HG03354 (cell line): ENCODE measurements around the gene ADCY2.

ENCODE experiments used
- ATAC-seq: cut with Tn5 transposase; IDR thresholded peaks from one replicate; pipeline ENCODE4 v1.9.1; 2021; ENCODE audit warnings: mild to moderate bottlenecking; ENCODE audit not compliant: unreplicated experiment, poor library complexity, severe bottlenecking

ADCY2 gene

DNA sequence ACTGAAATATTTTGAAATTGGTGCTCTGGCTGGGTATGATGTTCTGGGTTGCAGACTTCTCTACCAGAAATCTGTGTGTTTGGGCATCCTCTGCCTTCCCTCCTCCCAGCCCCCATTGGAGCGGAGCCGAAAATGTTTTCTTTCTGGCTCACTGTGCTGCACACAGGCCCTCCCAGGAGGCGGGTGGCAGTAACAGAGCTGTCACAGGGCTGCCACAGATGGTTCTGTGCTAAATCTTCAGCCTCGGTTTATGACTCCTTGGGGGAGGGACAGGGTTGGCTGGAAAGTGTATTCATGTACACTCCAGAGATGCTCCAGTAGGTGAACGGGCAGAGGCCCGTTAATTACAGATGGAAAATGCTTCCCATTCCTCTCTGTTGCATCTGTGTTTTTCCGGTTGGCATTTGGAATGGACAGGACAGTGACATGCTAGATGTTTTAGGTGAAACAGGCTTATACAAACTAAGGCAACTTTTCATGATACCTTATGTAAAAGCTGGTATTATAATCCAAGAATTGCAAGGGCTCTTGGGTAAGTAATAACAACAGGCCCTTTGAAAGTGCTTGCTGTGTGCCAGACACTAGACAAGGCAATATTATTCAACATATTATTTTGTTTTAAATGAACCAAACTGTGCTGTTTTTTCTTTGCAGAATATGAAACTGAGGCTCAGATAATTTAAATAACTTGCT is 180.2 kb downstream of the ADCY2 start:
- ATAC-seq = no peak

DNA sequence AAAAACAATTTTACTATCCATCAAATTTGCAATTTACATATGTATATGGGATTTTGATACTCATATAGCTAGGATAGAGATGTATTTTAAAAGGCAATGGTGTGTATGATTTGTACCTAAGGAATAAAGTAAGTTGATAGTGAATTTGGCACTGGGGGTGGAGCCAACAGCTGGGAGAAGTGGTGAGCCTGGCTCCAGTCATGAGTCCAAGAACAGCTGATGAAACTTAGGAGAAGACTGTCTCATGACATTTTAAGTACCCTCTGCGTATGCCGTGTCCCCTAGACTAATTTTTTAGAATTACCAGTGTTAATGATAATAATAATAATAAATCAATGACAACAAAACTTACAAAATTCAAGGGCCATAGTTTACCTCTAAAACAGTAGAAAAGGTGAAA is 181.4 kb downstream of the ADCY2 start:
- no peak for ATAC-seq

DNA sequence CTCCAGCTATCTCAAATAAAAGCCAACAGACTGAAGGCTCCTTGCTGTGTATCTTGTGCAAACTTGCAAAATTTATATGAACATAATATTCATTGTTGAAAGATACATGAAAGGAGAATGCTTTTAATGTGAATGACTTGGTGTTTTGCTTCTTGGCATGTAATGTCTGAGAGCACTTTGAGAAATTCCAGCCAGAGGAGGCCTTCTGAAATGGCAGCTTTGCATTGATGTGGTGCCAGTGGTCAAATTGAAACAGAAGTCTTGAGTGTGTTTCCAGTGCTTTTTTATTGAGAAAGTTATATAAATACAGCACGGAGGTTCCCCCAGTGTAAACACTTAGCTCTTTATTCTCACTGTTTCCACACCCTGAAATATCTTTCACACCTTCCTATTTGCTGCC is 182.1 kb downstream of the ADCY2 start:
- no peak for ATAC-seq

DNA sequence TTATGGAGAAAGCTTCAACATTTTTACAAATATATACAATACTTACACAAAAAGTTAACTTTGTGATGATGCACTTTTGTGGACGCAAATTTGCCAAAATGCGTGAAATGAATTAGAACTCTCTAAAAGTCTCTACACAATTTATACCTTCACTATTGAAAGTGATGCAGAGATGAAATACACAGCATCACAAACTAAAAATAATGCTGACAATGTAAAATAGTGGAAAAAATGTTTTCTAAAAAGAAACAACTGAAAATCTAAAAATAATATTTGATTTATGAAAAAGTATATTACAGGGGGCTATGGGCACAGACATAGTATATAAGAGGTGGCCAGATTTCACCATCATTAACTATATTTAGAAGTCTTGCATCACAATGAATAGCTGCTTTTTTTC is 188.8 kb downstream of the ADCY2 start:
- ATAC-seq = no peak

DNA sequence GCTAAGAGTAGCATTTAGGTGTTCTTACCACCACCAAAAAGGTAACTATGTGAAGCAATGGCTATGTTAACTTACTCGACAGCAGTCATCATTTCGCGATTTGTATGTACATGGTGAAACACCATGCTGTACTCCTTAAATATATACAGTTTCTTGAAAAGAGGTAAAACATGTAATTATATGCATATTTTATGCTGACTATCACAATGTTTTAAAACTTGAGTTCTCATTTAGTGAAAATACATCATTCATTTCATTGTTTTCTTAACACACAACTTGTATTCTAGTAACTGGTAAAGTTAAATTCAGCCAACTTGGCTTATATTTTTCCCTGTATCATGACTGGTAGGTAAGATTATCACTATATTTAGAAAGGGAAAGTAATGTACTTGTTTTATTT is 189.9 kb downstream of the ADCY2 start:
- ATAC-seq = no peak

DNA sequence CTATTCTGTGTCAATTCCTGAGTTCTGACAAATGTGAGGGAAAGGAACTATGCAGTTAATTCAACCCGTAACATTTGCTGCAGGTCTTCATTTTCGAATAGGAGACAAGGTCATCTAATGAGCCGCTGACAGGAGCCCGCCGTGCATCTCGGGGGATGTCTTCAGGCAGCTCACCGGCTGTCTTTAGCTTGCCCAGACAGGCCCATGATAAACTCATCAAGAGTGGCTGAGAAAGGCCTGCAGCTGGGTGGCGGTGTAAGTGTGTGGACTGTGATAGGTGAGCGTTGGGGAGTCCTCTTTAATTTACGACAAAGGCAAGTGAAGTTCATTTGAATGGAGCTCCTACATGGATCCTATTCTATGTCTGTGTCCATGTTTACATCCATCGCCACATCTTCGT is 190.5 kb downstream of the ADCY2 start:
- no peak for ATAC-seq

DNA sequence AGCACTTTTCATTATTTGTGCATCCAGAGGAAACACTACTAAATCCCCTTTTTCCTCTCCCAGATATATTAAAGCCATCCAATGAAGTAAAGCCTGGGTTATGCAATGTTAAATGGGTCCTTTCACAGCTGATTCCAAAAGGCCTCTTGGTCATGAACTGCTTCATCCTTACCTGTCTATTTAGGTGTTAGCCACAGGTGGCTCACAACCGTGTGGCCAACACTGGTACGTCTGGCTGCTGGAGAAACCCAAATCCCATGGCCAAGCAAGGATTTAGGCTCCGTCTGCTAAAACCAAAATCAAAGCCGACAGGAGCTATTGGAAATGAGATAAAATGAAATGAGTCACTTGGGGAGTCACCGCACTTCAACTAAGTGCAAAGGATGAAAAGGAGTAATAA is 193.9 kb downstream of the ADCY2 start:
- ATAC-seq = no peak

DNA sequence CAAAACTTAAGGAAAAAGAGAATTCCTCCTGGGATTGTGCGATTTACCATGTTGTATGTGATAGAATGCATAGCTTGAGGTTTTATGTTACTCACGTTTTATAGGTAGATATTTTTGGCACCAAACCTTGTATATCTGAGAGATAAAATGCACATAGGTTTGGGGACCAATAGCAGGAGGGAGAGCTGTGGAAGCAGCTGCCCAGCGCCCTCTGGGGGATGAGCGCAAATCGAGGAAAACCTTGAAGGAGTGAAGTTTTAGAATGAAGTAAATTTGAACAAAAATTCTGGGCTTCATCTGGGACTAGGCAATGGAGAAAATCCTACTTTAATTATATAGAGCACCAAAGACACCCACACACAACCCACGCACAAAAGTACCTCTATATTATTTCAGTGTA is 197.0 kb downstream of the ADCY2 start:
- ATAC-seq = no peak

DNA sequence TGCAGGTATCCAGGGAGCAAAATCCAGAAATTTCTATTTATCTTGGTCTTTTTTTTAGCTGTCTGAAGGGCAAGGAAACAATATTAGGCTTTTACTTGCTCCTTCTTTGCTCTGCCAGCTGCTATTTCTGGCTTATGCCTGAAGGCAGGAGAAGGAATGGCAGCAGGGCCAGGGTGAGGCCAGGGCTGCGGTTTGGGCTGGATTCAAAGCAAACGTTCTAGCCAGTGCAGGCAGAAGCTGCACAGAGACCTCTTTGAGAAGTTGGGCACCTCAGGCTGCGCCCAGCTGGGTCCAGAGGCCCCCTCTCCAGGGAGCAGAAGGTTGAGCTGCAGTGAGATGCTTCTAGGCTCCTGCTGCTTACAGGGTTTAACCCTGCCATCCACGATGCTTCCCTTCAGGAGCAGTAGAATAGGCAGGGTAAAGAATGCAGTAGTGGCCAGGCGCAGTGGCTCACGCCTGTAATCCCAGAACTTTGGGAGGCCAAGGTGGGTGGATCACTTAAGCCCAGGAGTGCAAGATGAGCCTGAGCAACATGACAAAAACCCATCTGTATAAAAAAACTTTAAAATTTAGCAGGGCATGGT is 201.2 kb downstream of the ADCY2 start:
- ATAC-seq = no peak

DNA sequence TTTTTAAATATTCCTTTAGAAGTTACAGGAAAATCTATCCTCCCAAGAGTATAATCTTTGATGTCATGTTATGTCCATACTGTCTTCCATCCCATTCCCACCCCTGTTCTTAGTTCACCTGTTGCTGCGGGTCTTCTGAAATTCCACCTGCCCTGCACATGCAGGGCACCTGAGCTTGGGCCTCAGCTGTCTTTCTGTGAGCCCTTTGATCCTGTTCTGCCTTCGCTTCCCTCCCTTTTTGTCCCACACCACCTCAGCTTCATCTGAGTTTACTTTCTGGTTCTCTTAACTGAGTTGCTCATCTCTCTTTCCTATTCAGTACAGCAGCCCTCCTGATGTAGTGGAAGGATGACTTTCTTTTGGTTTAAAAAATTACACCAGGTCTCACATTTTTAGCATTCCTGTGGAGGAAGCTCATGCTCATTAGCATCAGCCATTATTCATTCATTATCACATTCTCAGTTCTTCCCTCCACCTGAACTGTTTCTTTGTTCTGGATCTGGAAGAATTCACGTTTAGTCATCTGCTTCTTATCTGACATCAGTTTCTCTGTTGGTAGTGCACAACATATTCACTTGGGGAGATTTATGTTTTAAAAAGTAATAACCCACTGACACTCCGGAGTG is 211.0 kb downstream of the ADCY2 start:
- no peak for ATAC-seq

DNA sequence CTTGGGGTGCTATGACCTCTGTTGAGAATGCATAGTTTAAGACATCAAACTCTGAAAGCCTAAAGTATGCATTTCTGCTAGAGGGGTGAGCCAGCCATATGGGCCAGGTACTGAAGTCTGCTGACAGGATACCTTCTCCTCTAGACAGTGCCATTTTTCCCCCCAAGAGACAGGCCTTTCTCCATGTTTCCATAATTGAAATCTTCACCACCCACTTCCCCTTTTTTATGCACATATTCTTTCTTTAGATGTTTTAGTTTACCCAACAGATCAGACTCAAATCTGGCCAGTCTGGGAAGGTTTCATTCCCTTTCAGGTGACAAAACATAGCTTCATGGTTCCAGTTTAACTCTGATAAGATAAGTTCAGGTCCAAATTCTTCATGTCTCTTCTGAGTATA is 212.8 kb downstream of the ADCY2 start:
- no peak for ATAC-seq

DNA sequence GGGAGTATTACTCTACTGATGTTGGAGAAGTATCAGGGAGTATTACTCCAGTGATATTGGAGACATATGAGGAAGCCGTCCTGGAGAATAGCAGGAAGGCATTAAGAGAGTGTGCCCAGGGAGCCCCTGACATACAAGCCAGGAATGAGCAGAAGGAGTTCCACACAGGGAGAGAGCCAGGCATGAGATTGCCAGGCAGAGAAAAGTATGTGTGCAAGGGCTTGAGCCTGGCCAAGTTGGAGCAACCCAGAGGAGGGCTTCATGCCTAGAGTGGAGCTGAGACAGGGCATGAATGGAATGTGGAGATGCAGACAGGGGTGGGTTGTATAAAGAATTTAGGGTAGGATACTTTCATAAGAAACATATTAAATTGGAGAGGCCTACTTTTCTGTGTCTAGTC is 213.8 kb downstream of the ADCY2 start:
- ATAC-seq = no peak

DNA sequence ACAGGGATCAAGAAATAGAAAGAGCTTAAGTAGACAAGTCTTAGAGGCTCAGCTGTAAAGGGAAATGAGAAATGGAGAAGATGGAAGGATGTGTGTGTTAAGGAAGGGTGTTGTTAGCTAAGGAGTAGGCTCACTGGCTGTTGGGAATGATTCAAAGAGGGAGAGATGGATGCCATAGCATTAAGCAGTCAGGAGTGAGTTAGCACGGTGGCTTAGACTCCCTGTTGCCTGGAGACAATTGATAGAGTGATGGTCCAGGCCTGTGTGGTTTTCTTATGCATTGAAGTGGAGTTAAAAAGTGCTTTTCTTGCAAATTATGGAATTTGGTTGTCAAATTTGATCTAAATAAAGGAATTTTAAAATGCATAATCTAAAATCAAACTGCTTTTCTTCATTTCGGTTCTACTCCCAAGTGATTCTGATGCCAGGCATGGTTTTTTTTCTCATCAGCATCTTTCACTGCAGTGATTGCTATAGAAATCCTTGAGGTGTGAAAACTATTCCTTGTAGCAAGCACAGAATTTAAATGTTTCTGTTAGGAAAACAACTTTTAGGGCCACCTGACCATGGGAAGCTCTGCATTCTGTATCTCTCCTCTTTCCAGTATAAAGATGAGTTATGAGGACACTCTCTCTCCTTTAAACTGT is 214.7 kb downstream of the ADCY2 start:
- ATAC-seq = no peak

DNA sequence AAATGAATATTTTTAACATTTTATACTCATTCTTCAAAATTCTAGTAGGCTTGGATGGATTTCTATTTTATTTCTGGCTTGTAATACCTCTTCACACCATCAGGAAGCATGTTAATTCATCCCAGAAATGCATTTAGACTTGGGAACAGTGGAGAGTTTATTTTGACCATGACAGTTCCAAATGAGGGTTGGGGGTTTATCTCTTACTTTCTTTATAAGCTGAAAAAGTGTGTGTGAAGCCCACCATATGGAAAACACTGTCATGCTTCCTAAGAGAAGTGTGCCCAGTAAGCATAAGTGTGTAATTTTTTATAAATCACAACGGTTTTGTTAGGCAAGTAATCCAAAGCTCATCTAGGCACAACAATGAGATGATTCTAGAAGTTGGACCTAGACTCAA is 215.6 kb downstream of the ADCY2 start:
- no peak for ATAC-seq

DNA sequence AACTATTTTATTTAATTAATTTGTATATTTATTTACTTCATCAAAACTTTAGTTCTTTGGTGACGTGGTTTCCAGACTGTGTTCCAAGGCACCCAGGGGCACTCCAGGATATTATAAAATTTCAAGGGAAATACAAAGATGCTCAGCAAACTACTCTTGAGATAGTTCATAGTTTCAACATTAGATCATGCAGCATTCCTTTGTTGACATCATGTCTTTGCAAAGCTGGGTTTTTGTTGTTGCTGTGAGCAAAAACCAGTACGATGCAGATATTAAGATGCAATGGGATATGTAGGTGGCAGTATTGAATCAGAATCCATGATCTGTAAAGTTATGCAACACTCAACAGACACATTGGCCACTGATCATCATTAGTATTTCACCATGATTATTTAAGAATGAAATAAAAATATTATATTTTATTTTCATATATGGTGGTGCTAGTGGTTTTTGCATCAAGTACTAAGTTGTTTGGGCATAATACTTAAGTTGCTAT is 219.7 kb downstream of the ADCY2 start:
- ATAC-seq = no peak

DNA sequence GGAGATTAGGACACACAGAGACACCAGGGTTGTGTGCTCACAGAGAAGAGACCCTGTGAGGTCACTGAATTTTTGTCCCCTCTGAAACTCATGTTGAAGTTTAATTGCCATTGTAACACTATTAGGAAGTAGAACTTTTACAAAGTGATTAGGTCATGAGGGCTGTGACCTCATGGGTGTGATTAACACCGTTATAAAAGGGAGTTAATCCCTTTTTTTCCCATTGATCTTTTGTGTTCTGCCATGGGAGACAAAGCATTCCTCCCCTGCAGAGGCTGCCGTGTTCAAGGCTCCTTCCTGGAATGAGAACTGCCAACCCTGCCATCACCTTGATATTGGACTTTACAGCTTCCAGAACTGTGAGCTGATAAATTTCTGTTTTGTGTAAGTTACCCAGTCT is 221.0 kb downstream of the ADCY2 start:
- no peak for ATAC-seq

DNA sequence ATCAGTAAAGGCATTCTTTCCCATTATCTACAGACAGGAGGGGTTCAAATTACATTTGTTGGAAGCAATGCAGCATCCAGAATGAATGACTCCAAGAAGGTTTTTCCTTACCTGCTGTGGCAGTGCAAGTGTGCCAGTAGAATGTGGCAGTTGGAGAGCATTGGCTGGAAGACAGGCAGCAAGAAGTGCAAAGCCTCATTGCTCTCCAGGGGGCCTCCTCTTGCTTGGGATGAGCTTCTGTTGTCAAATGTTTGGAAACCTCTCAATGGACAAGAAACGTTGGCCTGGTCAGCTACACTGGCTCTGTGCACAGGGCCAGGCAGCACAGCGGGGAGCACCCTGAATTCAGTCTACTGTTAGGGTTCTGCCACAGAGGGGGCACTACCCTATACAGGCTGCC is 226.6 kb downstream of the ADCY2 start:
- ATAC-seq = no peak

DNA sequence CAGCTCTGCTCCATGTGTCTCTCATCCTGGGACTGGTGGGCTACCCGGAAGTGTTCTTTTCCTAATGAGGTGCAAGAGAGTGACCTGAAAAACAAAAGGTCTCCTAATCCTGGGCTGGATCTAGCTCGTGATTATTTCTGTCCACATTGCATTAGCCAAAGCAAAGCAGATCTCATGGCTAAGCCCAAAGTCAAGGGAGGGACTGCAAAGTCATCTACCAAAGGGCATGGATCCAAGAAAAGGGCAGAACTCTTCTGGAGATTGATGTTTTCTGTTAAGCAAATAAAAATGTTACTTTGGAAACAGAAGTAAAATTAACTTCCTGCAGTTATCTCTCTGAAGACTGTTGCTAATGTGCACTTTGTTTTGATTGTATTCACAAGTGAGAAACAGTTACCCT is 229.8 kb downstream of the ADCY2 start:
- no peak for ATAC-seq

DNA sequence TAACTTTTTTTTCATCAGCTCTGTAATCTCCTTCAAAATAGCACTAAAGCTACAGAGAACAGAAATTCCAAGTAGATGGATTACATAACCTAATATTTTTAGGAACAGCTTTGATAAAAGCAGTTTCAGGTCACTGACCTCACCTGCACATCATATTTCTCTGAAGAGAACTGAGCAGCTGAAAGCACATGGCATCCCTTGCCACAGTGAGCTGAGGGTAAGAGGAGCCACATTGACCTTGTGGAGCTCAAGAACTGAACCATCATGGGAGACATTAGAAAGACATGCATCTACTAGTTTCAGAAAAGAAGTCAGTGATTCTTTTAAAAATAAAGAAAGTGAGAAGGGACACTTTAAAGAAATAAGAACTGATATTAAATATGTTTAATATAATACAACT is 232.3 kb downstream of the ADCY2 start:
- ATAC-seq = no peak

DNA sequence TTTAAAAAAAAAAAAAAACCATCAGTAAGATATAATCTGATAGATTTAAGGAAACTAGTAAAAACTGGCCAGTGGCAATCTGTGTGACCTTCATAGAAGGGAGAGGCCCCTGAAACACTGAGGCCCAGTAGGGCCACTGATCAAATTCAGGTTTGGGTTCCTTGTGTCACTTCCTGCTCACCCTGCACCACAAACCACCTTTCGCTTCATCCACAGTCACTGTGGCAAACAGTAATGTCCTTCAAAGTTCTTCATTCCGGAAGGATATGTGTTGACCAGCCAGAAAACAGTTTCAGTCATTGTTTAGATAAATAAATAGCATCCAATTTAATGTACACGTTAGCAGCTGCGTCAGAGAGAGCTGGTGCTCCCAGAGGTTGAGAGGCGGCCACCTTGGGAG is 232.9 kb downstream of the ADCY2 start:
- ATAC-seq = no peak

DNA sequence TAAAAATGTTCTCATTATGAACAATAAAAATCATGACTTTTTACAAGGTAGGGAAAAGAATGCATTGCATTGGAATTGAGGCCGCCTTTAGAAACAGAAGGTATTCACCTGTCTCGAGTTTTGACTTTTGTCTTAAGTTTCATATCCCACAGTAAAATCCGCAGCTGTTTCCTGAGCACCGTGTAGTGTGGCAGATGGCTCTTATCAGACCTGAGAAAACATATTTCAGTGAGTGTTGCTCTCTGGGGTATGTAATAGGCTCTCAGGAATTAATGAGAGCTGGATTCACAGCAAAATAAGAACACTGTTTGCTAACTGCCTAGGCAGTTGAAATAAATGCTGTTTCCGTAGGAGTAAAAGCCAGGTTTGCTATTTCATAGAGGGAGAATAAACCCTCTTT is 233.6 kb downstream of the ADCY2 start:
- ATAC-seq = no peak
